Measurements from ENCODE around the gene AHCYL1.

DNA sequence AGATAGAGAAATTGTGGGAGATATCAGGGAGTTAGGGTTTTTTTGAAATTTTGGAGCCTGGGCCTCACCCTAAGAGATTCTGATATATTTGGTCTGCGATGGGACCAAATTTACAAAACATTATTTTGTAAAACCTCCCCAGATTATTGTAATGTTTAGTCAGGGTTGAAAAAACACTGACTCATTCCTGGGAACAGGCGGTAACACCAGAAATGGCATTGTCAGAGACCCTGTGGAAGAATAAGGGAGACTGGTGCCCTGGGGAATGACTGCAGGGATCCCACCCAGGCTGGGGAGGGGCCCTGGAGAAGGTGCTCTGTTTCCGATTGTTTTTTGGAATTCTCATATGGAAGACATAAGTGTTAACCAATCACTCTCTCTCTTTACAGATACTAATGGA is 36.7 kb downstream of the AHCYL1 start:
- TF ChIP-seq, protein P1, sequence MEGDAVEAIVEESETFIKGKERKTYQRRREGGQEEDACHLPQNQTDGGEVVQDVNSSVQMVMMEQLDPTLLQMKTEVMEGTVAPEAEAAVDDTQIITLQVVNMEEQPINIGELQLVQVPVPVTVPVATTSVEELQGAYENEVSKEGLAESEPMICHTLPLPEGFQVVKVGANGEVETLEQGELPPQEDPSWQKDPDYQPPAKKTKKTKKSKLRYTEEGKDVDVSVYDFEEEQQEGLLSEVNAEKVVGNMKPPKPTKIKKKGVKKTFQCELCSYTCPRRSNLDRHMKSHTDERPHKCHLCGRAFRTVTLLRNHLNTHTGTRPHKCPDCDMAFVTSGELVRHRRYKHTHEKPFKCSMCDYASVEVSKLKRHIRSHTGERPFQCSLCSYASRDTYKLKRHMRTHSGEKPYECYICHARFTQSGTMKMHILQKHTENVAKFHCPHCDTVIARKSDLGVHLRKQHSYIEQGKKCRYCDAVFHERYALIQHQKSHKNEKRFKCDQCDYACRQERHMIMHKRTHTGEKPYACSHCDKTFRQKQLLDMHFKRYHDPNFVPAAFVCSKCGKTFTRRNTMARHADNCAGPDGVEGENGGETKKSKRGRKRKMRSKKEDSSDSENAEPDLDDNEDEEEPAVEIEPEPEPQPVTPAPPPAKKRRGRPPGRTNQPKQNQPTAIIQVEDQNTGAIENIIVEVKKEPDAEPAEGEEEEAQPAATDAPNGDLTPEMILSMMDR (IDR thresholded peaks at IDR 0.05): no peak
- TF ChIP-seq POLR2AphosphoS5 (IDR thresholded peaks at IDR 0.05): no peak
- no peak for TF ChIP-seq POLR2A (IDR thresholded peaks at IDR 0.05)
